Measurements from ENCODE around the gene SC5D. TPM values are rescaled to one million over a fixed set of nuclear protein-coding genes. Genes with fewer than 3 reads are reported as not detected.

Gene SC5D
- 10 to 100 TPM; 24.7 to 29.7 TPM for total RNA-seq
- total RNA-seq: 16.1 to 39.3 reads per million in 2 donors

- no peaks in the 10 kb centered on the region for H3K27me3 Mint-ChIP-seq
- H3K4me3 Mint-ChIP-seq: peak within 1 kb of the TSS; percentile 98
- H3K36me3 Mint-ChIP-seq (ENCODE audit: low read depth): peaks cover 6% of the 10 kb centered on the region
- DNase-seq: peak; percentile 91 to 95 (median 92)
- peak within 1 kb of the TSS; percentile 100 for H3K27ac Mint-ChIP-seq
- no peaks in the 10 kb centered on the region for H3K9me3 ChIP-seq (ENCODE audit: control insufficient read depth, low read length, poor library complexity, severe bottlenecking)
- ATAC-seq: peak; percentile 93
- peaks cover 33% of the 10 kb centered on the region for H3K4me1 Mint-ChIP-seq
Measured at GRCh38 chr11:121292495-121293287, at the start of gene SC5D. SC5D (plus strand) TSS chr11:121292771; CDS start chr11:121303376, 10,605 bp downstream.

GRCh38 chr11:121244884-121245283, 47.7 kb upstream of the SC5D start:
- no peak for DNase-seq
- H3K9me3 ChIP-seq (ENCODE audit: control insufficient read depth, low read length, poor library complexity, severe bottlenecking): no peaks in the 10 kb centered on the region
- peaks cover 18% of the 10 kb centered on the region for H3K27me3 Mint-ChIP-seq
- no peak overlapping the region for H3K4me3 Mint-ChIP-seq
- H3K4me1 Mint-ChIP-seq: peaks cover 5% of the 10 kb centered on the region
- ATAC-seq: no peak
- peaks cover 3% of the 10 kb centered on the region for H3K36me3 Mint-ChIP-seq (ENCODE audit: low read depth)
- H3K27ac Mint-ChIP-seq: no peak overlapping the region

- ATAC-seq: no peak
- DNase-seq: no peak
- Mint-ChIP-seq H3K4me3 (no peak overlapping the region), H3K27ac (no peak overlapping the region), H3K36me3 (ENCODE audit: low read depth) (no peaks in the 10 kb centered on the region), H3K4me1 (peaks cover 5% of the 10 kb centered on the region), H3K27me3 (peaks cover 15% of the 10 kb centered on the region)
- H3K9me3 ChIP-seq (ENCODE audit: control insufficient read depth, low read length, poor library complexity, severe bottlenecking): no peaks in the 10 kb centered on the region
Measured at GRCh38 chr11:121246021-121246768, 46.4 kb upstream of the SC5D start.

- Mint-ChIP-seq H3K27ac (no peak overlapping the region), H3K4me3 (no peak overlapping the region), H3K4me1 (peaks cover 5% of the 10 kb centered on the region), H3K36me3 (ENCODE audit: low read depth) (no peaks in the 10 kb centered on the region), H3K27me3 (peaks cover 14% of the 10 kb centered on the region)
- DNase-seq (no peak), ATAC-seq (no peak)
- H3K9me3 ChIP-seq (ENCODE audit: control insufficient read depth, low read length, poor library complexity, severe bottlenecking): no peaks in the 10 kb centered on the region
Measured at GRCh38 chr11:121246769-121247035, 45.9 kb upstream of the SC5D start.

DNA sequence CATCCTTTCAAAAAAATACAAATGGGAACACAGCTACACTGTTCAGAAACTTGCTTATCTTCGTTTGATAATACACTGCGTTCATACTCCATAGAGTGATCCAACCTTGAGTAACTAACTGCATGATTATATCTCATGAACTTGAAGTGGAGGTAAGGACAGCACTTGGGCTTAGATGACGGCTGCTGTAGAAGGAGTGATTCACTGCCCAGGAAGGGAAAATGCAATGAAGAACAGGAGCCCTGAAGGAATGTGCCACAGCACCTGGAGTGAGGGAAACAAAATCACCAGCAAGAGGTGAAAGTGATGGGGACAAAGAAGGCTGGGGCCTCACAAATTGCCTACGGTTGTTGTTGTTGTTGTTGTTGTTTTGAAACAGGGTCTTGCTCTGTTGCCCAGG, 44.1 kb upstream of the SC5D start:
- H3K27ac Mint-ChIP-seq: no peak overlapping the region
- H3K27me3 Mint-ChIP-seq: peaks cover 11% of the 10 kb centered on the region
- H3K4me1 Mint-ChIP-seq: peaks cover 2% of the 10 kb centered on the region
- no peaks in the 10 kb centered on the region for H3K9me3 ChIP-seq (ENCODE audit: control insufficient read depth, low read length, poor library complexity, severe bottlenecking)
- H3K36me3 Mint-ChIP-seq (ENCODE audit: low read depth): no peaks in the 10 kb centered on the region
- ATAC-seq: no peak
- no peak for DNase-seq
- no peak overlapping the region for H3K4me3 Mint-ChIP-seq

DNA sequence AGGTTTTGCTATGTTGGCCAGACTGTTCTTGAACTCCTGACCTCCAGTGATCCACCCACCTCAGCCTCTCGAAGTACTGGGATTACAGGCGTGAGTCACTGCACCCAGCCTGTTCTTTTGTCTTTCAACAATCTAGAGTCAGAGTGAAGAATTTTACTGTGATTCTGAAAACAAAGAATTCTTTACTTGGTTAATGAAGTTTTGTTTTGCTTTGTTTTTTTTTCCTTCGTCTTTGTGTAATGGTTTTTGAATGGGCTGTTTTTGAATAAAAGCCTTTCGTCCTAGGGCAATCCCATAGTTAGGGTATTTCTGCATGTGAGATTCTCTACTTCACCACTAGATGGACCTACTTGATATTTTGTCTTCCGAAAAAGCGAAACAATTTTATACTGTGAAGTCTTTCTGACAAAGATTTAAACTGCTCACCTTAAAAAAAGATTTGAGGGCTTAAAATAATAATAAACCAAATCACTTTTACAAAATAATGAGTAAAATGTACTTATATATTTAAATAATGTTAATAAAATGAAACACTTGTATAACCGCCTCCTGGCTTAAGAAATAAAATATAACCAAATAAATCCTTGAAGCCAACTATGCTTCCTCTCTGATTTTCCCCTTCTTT, 43.4 kb upstream of the SC5D start:
- Mint-ChIP-seq H3K27ac (no peak overlapping the region), H3K4me1 (peaks cover 2% of the 10 kb centered on the region), H3K36me3 (ENCODE audit: low read depth) (no peaks in the 10 kb centered on the region), H3K27me3 (peaks cover 11% of the 10 kb centered on the region), H3K4me3 (no peak overlapping the region)
- H3K9me3 ChIP-seq (ENCODE audit: control insufficient read depth, low read length, poor library complexity, severe bottlenecking): no peaks in the 10 kb centered on the region
- ATAC-seq (peak; percentile 80), DNase-seq (no peak)

DNA sequence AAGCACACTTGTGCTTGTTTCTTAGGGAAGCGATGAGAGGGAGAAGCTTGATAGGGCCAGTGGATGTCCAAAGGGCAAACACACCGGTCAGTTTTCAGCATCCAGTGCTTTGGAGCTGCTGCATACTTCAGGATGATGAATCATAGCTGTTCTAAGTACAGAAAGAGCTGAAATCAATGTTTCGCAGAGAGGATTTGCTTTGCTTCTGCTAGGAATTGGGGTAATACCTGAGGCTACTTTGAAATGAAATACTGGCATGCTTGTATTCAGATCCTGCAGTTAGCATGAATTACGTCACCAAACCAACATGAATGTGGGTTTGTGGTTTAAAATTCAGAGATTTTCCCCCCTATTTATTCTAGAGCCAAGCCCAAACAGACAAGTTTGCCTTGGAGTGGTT, 41.7 kb upstream of the SC5D start:
- peaks cover 11% of the 10 kb centered on the region for H3K27me3 Mint-ChIP-seq
- no peaks in the 10 kb centered on the region for H3K9me3 ChIP-seq (ENCODE audit: control insufficient read depth, low read length, poor library complexity, severe bottlenecking)
- H3K27ac Mint-ChIP-seq: peak overlapping the region; percentile 19

GRCh38 chr11:121253951-121254350, 38.6 kb upstream of the SC5D start:
- Mint-ChIP-seq H3K36me3 (ENCODE audit: low read depth) (no peaks in the 10 kb centered on the region), H3K4me3 (no peak overlapping the region), H3K27me3 (peaks cover 24% of the 10 kb centered on the region), H3K27ac (no peak overlapping the region), H3K4me1 (peaks cover 7% of the 10 kb centered on the region)
- DNase-seq (no peak), ATAC-seq (no peak)
- H3K9me3 ChIP-seq (ENCODE audit: control insufficient read depth, low read length, poor library complexity, severe bottlenecking): no peaks in the 10 kb centered on the region

More for the DNA sequence above, 41.7 kb upstream of the SC5D start:
- Mint-ChIP-seq H3K4me1 (peaks cover 2% of the 10 kb centered on the region), H3K4me3 (no peak overlapping the region), H3K36me3 (ENCODE audit: low read depth) (no peaks in the 10 kb centered on the region)
- no peak for DNase-seq
- no peak for ATAC-seq

DNA sequence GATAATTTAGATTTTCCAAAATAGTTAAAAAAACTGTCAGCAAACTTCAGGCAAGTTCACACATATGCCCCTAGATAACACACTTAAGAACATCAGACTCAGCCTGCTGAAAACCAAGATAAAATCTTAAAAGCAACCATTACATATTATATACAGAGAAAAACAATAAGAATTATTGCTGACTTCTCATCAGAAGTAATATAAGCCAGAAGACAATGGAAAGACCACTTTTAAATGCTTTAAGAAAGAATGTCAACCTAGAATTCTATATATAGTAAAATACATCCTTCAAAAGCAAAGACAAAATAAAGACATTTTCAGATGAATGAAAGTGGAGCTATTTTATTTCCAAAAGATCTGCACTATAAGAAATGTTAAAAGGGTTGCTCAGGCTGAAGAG, 37.8 kb upstream of the SC5D start:
- peaks cover 5% of the 10 kb centered on the region for H3K4me1 Mint-ChIP-seq
- no peak for ATAC-seq

DNA sequence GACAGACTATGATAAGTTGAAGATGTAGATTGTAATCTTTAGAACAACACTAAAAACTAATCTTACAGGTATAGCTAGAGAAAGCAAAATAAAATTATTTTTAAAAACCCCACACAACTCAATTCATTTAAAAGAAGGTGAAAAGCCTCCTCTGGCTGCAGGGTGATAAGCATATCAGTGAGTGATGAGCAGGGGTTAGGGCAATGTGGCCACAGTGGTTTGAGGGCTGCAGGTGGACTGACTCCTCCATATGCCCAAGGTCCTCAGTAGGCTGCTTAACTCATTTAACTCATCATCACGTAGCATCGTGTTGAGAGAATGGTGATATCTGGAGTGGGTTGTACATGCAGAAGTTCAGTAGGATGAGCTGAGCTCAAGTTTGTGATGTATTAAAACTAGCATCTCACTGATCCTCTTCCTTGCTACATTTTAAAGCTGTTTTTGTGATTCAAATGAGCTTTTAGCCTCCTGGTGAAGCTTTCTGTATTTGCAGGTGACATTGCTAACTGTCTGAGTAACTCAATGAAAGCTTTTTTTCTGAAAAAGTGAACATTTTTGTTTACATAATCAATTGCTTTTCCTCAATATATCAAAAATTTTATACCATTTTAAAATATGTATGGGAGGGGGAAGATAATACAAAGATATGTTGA, 37.0 kb upstream of the SC5D start:
- no peak overlapping the region for H3K27ac Mint-ChIP-seq
- H3K9me3 ChIP-seq (ENCODE audit: control insufficient read depth, low read length, poor library complexity, severe bottlenecking): no peaks in the 10 kb centered on the region
- peaks cover 19% of the 10 kb centered on the region for H3K27me3 Mint-ChIP-seq
- DNase-seq (no peak), ATAC-seq (no peak)
- H3K4me1 Mint-ChIP-seq: peaks cover 5% of the 10 kb centered on the region
- H3K36me3 Mint-ChIP-seq (ENCODE audit: low read depth): no peaks in the 10 kb centered on the region
- H3K4me3 Mint-ChIP-seq: no peak overlapping the region

More for the DNA sequence above, 37.8 kb upstream of the SC5D start:
- Mint-ChIP-seq H3K36me3 (ENCODE audit: low read depth) (no peaks in the 10 kb centered on the region), H3K27me3 (peaks cover 24% of the 10 kb centered on the region), H3K4me3 (no peak overlapping the region), H3K27ac (no peak overlapping the region)
- no peak for DNase-seq
- H3K9me3 ChIP-seq (ENCODE audit: control insufficient read depth, low read length, poor library complexity, severe bottlenecking): no peaks in the 10 kb centered on the region

GRCh38 chr11:121257289-121257688, 35.3 kb upstream of the SC5D start:
- no peak for DNase-seq
- H3K4me1 Mint-ChIP-seq: peaks cover 5% of the 10 kb centered on the region
- no peak overlapping the region for H3K4me3 Mint-ChIP-seq
- H3K9me3 ChIP-seq (ENCODE audit: control insufficient read depth, low read length, poor library complexity, severe bottlenecking): no peaks in the 10 kb centered on the region
- ATAC-seq: no peak
- no peaks in the 10 kb centered on the region for H3K36me3 Mint-ChIP-seq (ENCODE audit: low read depth)
- peaks cover 18% of the 10 kb centered on the region for H3K27me3 Mint-ChIP-seq
- H3K27ac Mint-ChIP-seq: no peak overlapping the region

- no peaks in the 10 kb centered on the region for H3K36me3 Mint-ChIP-seq (ENCODE audit: low read depth)
- peaks cover 15% of the 10 kb centered on the region for H3K27me3 Mint-ChIP-seq
- ATAC-seq (no peak), DNase-seq (no peak)
- no peak overlapping the region for H3K27ac Mint-ChIP-seq
- no peak overlapping the region for H3K4me3 Mint-ChIP-seq
- H3K9me3 ChIP-seq (ENCODE audit: control insufficient read depth, low read length, poor library complexity, severe bottlenecking): no peaks in the 10 kb centered on the region
- peaks cover 5% of the 10 kb centered on the region for H3K4me1 Mint-ChIP-seq
Measured at GRCh38 chr11:121257976-121258375, 34.6 kb upstream of the SC5D start.

- no peak for DNase-seq
- ATAC-seq: no peak
- no peak overlapping the region for H3K4me3 Mint-ChIP-seq
- peaks cover 6% of the 10 kb centered on the region for H3K4me1 Mint-ChIP-seq
- H3K27me3 Mint-ChIP-seq: peaks cover 51% of the 10 kb centered on the region
- no peaks in the 10 kb centered on the region for H3K9me3 ChIP-seq (ENCODE audit: control insufficient read depth, low read length, poor library complexity, severe bottlenecking)
- no peak overlapping the region for H3K27ac Mint-ChIP-seq
- peaks cover 4% of the 10 kb centered on the region for H3K36me3 Mint-ChIP-seq (ENCODE audit: low read depth)
Measured at GRCh38 chr11:121265586-121265985, 27.0 kb upstream of the SC5D start.

Measured in T-helper 17 cell (primary cell).